H1 (cell line): ENCODE results near the gene MEGF11. TPM values are rescaled to one million over a fixed set of nuclear protein-coding genes. Genes with fewer than 3 reads are reported as not detected.
A peak's percentile ranks its signal among the peaks of the same experiment; 100 is the strongest.

Experiments used
- BACH1 ChIP-seq: IDR thresholded peaks from 2 replicates; pipeline ENCODE4 v1.6.1; 2012; ENCODE audit warnings: low read length, improper control_type of control experiment
- CEBPB ChIP-seq: IDR thresholded peaks from 2 replicates; pipeline ENCODE4 v1.6.1; 2012; ENCODE audit warnings: low read depth, low read length
- CTCF ChIP-seq, 3 experiments: IDR thresholded peaks; 1 replicate in 2 of 3; 2 replicates in 1 of 3; pipeline versions ENCODE4 v1.5.1 to v1.6.1; 2011; ENCODE audit warnings: low read length in 3 of 3, mild to moderate bottlenecking in 3 of 3, inconsistent platforms in 2 of 3, low read depth in 1 of 3, moderate library complexity in 1 of 3; ENCODE audit not compliant: insufficient read depth in 1 of 3; ENCODE audit errors: control extremely low read depth in 1 of 3
- EZH2 ChIP-seq: fragments of 200-600 bp; sonication (generic); IDR thresholded peaks from 2 replicates; pipeline ENCODE4 v1.7.1; 2012; ENCODE audit warnings: low read depth, mild to moderate bottlenecking, moderate library complexity, low read length, inconsistent platforms; ENCODE audit not compliant: severe bottlenecking
- GABPA ChIP-seq: IDR thresholded peaks from 2 replicates; pipeline ENCODE4 v1.6.1; 2011; ENCODE audit warnings: mild to moderate bottlenecking, low read length, moderate library complexity, borderline replicate concordance; ENCODE audit not compliant: insufficient read depth
- GTF2F1 ChIP-seq: IDR thresholded peaks from 2 replicates; pipeline ENCODE4 v1.6.1; 2012; ENCODE audit warnings: low read depth, low read length, improper control_type of control experiment, borderline replicate concordance
- HDAC6 ChIP-seq: IDR thresholded peaks from one replicate; pipeline ENCODE4 v1.7.1; 2012; ENCODE audit warnings: low read depth, mild to moderate bottlenecking, inconsistent platforms, low read length, moderate library complexity
- KDM1A ChIP-seq: fragments of 200-600, 300-600 bp; sonication (generic); IDR thresholded peaks from 2 replicates; pipeline ENCODE4 v1.7.1; 2016; ENCODE audit warnings: mild to moderate bottlenecking, low read length, borderline replicate concordance
- POLR2A ChIP-seq, 2 experiments: IDR thresholded peaks; 1 replicate in 1 of 2; 2 replicates in 1 of 2; pipeline ENCODE4 v1.6.1; 2011; ENCODE audit warnings: low read depth in 2 of 2, low read length in 2 of 2, mild to moderate bottlenecking in 2 of 2; ENCODE audit errors: control extremely low read depth in 1 of 2
- RFX5 ChIP-seq: IDR thresholded peaks from 2 replicates; pipeline ENCODE4 v1.6.1; 2011; ENCODE audit warnings: low read depth, low read length, improper control_type of control experiment, borderline replicate concordance
- RXRA ChIP-seq: IDR thresholded peaks from 2 replicates; pipeline ENCODE4 v1.6.1; 2011; ENCODE audit warnings: low read depth, mild to moderate bottlenecking, low read length, moderate library complexity; ENCODE audit not compliant: insufficient read depth
- SAP30 ChIP-seq: fragments of 300-600 bp; sonication (generic); IDR thresholded peaks from 2 replicates; pipeline ENCODE4 v1.7.1; 2012; ENCODE audit warnings: low read length, moderate library complexity, mild to moderate bottlenecking, inconsistent platforms; ENCODE audit not compliant: insufficient read depth, insufficient replicate concordance
- SP1 ChIP-seq: IDR thresholded peaks from 2 replicates; pipeline ENCODE4 v1.6.1; 2011; ENCODE audit warnings: low read depth, low read length
- SP2 ChIP-seq: IDR thresholded peaks from 2 replicates; pipeline ENCODE4 v1.6.1; 2012; ENCODE audit warnings: mild to moderate bottlenecking, low read length, inconsistent platforms
- SRF ChIP-seq: IDR thresholded peaks from 2 replicates; pipeline ENCODE4 v1.6.1; 2011; ENCODE audit warnings: mild to moderate bottlenecking, low read depth, low read length, moderate library complexity
- TAF1 ChIP-seq: IDR thresholded peaks from 2 replicates; pipeline ENCODE4 v1.6.1; 2011; ENCODE audit warnings: mild to moderate bottlenecking, low read depth, low read length
- TBP ChIP-seq: IDR thresholded peaks from 2 replicates; pipeline ENCODE4 v1.6.1; 2011; ENCODE audit warnings: low read depth, low read length, improper control_type of control experiment
- TCF12 ChIP-seq: IDR thresholded peaks from 2 replicates; pipeline ENCODE4 v1.6.1; 2011; ENCODE audit warnings: low read depth, mild to moderate bottlenecking, low read length
- polyA plus RNA-seq, 7 experiments: library from polyadenylated mRNA; depleted of rRNA in 3 of 7; stranded (reverse) in 5 of 7; unstranded in 2 of 7; fragments of >200 nt in 5 of 7; fragments of 200-250 nt in 2 of 7; gene quantifications; 1 replicate in 5 of 7; 2 replicates in 1 of 7; 4 replicates in 1 of 7; pipeline versions ENCODE4 v1.2.1 to v1.2.3, GENCODE V29; 2011 to 2013; ENCODE audit warnings: missing spikeins in 2 of 7, mixed read lengths in 2 of 7
- total RNA-seq: library from RNA; stranded (reverse); fragmentation: NEBNext Ultra II Directional; extraction: Animal tissue kit (Norgen Biotek cat#: 25700); gene quantifications from 2 replicates; pipeline ENCODE4 v1.2.1, GENCODE V29; 2021

MEGF11 gene
- total and polyA plus RNA-seq, 2 of the 8 experiments (the other 6 are each of a cell fraction or from before 2014, with no cell fraction given): 4.4 to 4.8 TPM

DNA sequence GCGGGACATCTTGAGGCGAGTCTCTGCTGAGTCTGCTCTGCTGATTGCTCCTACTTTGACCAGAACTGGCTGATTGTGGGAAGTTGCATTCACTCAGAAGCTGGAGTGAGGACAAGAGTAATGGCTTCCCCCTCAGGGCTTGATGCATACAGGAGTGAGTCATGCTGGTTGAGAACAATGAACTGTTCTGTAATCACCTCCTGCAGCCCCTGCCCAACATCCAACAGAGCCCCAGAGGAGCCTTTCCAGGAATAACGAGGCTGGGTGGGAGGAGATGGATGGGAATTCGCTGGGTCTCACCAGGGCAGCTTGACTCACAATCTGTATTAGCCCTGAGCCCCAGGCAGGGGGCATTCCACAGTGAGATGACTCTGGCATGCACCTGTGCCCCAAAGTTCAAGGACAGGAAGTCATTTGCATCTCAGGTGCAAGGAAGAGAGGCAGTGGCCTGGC, 299.2 kb downstream of the MEGF11 start (continued):
- TF ChIP-seq GABPA: no peak
- no peak for TF ChIP-seq SP2
- TF ChIP-seq SP1: no peak
- no peak for TF ChIP-seq SAP30
- TF ChIP-seq TBP: 0 out of 2 replicates have a peak, but pooled peaks have one; percentile 24
- no peak for TF ChIP-seq SRF
- TF ChIP-seq CEBPB: no peak
- peak; percentile 61; the same call in 1 of the 2 replicates for TF ChIP-seq KDM1A
- no peak for TF ChIP-seq GTF2F1
- TF ChIP-seq POLR2A (IDR thresholded peaks at IDR 0.05; ENCODE audit: control extremely low read depth in 1 of 2, low read depth in 2 of 2, low read length in 2 of 2): no peak
- TF ChIP-seq HDAC6: no peak
- TF ChIP-seq TAF1: no peak
- no peak for TF ChIP-seq RFX5
- peak; percentile 96 for TF ChIP-seq TCF12
- no peak for TF ChIP-seq BACH1
- TF ChIP-seq CTCF (IDR thresholded peaks at IDR 0.05; ENCODE audit: control extremely low read depth in 1 of 3, insufficient read depth in 1 of 3, low read depth in 1 of 3, low read length in 3 of 3): peak in 2 of 3 experiments; percentile 6 to 22; a peak in 2 of 4 replicates
- peak; percentile 80; the same call in 1 of the 2 replicates for TF ChIP-seq RXRA
- TF ChIP-seq EZH2: no peak
